GM18505 (cell line): ENCODE measurements around the gene LRRC15.
A peak's percentile ranks its signal among the peaks of the same experiment; 100 is the strongest.

Experiments
- ATAC-seq: cut with Tn5 transposase; IDR thresholded peaks from one replicate; pipeline ENCODE4 v1.9.1; 2021; ENCODE audit not compliant: unreplicated experiment
- POLR2A ChIP-seq: IDR thresholded peaks from 4 replicates; pipeline ENCODE4 v1.6.1; 2011; ENCODE audit warnings: borderline replicate concordance; ENCODE audit not compliant: insufficient read depth, insufficient read length; ENCODE audit errors: extremely low read depth

Gene LRRC15

DNA sequence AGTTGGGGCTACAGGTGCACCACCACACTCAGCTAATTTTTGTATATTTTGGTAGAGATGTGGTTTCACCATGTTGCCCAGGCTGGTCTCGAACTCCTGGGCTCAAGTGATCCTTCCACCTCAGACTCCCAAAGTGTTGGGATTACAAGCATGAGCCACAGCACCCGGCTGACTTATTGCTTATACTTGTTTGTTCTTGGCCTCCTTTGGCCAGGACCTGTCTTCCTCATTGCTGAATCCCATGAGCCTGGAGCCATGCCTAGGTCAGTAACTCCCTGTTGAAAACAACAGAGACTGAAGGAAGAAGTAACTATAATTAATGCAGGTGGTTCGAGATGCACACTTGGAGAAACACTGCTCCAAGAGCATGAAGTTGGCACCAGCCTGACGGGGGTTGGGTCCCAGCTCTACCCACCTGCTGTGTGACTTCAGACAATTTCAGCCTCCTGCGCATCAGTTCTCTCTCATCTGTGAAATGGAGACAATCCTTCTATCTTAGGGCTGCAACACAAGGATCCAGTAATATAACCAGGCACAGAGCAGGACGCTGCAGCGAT, 57.3 kb downstream of the LRRC15 start:
- no peak for TF ChIP-seq POLR2A
- no peak for ATAC-seq

DNA sequence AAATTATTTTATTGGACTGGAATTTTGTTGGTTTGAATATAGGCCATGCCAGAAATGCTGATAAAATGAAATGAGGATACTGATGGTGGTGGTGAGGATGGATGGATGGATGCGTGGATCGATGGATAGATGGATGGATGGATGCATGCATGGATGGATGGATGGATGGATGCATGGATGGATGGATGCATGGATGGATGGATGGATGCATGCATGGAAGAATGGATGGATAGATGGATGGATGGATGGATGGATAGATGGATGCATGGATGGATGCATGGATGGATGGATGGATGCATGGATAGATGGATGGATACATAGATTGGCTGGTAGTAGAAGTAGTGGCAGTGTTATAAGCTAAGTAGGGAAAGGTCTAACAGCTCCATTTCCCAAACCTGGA, 58.5 kb downstream of the LRRC15 start:
- no peak for TF ChIP-seq POLR2A
- ATAC-seq = no peak

DNA sequence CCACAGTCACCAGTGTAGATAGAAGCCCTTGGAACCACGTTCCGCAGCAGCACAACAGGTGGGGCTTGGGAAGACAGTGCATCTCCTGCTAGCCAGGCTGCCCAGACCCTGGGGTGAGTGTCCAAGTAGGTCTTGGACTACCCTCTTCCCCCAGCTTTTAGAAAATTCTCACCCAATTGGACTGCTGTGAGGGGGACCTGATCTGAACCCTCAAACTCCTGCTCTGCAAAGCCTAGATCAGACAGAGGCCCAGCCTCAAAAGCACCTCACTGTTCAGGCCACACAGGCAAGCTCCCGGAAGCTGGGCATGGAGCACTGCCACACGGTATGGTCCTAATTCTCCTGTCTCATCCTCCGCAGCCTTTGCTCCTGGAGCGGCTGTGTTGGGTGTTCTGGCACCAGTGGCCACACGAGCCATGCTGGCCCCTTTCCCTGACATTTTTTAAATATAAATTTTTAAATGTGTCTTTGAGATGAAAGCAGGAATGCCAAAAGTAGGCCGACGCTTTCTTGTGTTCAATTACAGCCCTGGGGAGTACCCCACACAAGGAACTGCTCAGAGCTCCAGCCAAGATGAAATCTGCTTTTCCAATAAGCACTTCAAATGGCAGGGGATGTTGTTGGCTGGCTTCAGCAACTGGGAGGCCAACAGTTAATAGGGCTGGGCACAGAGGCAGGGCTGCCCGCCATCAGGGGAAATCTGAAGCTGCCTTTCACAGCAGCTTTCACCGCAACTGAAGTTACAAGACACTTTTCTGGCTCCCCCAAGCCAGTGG, 59.3 kb downstream of the LRRC15 start:
- TF ChIP-seq POLR2A = no peak
- no peak for ATAC-seq

GRCh38 chr3:194308601-194309449, 60.7 kb downstream of the LRRC15 start:
- no peak for ATAC-seq
- TF ChIP-seq POLR2A = no peak

- no peak for TF ChIP-seq POLR2A
- no peak for ATAC-seq
These were observed 61.7 kb downstream of the LRRC15 start for GRCh38 chr3:194307849-194308248.

- ATAC-seq = peak; percentile 47
- TF ChIP-seq POLR2A = no peak
These were observed 62.5 kb downstream of the LRRC15 start for GRCh38 chr3:194306771-194307640.

DNA sequence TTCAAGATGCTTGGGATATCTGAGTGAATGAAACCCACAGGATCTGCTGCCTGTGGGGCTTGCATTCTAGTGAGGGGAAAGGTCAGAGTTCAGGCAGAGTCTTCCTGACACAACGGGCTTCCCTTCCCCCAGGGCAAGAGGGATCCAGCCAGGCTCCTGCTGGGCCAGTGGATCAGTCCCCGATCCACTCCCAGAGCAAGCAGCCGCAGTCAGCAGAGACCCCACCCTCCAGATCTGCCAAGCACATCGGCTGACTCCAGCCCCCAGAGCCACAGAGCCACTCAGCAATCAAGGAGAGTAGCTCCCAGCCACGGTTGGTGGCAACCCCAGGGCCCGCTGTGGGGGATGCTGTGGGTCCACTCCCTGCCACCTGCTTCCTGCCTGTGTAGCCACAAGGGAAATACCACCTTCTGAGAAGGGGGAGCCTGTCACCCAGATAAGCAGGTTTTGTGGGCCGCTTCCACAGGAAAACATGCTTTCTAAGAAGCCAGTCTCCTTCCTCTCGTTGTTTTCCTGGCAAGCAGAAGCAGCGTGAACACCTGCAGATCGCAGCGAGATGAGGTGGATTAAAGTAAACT, 63.3 kb downstream of the LRRC15 start:
- peak; percentile 34 for ATAC-seq
- no peak for TF ChIP-seq POLR2A

GRCh38 chr3:194305356-194306108, 64.0 kb downstream of the LRRC15 start:
- no peak for TF ChIP-seq POLR2A
- no peak for ATAC-seq
